GM15510 (cell line): ENCODE results near the gene CPAMD8.

Experiments used
- POLR2A ChIP-seq: IDR thresholded peaks from 3 replicates; pipeline ENCODE4 v1.6.1; 2011; ENCODE audit warnings: borderline replicate concordance; ENCODE audit not compliant: insufficient read length; ENCODE audit errors: extremely low read depth

Gene CPAMD8

DNA sequence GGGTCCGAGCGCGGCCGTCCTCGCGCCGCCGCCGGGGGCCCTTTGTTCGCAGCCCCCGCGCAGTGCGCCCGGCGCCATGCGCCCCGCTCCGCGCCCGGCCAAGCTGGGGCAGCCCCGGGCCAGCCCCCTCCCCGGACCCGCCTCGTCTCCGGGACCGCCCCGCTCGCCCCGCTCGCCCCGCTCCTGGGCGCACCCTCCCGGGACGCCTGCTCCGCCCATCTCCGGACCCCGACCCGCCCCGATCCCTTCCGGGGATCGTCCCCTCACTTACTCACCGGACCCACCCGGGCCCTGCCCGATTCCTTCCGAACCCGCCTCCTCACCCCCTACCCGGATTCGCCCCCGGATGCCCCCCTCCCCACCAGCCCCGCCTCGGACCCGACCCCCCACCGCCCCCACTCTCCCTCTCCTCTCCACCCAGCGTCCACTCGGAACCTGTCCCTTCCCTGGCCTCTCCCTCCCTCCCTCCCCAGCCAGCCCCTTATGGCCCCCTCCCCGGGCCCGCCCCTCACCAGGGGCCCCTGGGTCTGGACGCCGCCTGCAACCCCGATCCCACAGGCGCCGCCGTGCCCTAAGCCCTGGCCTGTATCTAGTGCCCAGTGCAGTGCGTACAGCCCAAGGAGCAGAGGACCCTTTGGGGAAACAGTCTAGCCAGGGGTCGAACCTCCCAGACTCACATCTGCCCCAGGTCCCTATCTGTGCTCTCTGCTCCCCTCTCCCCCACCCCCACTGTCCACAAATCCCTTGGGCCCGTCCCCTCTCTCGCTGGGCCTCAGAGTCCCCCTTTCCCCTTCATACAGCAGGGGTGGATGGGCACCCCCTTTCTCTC, at the start of gene CPAMD8:
Gene CPAMD8, minus strand, starts transcription at position 105 of the 829 bp plus-strand sequence. CDS start 168 bp downstream, outside the sequence.
- no peak for TF ChIP-seq POLR2A

DNA sequence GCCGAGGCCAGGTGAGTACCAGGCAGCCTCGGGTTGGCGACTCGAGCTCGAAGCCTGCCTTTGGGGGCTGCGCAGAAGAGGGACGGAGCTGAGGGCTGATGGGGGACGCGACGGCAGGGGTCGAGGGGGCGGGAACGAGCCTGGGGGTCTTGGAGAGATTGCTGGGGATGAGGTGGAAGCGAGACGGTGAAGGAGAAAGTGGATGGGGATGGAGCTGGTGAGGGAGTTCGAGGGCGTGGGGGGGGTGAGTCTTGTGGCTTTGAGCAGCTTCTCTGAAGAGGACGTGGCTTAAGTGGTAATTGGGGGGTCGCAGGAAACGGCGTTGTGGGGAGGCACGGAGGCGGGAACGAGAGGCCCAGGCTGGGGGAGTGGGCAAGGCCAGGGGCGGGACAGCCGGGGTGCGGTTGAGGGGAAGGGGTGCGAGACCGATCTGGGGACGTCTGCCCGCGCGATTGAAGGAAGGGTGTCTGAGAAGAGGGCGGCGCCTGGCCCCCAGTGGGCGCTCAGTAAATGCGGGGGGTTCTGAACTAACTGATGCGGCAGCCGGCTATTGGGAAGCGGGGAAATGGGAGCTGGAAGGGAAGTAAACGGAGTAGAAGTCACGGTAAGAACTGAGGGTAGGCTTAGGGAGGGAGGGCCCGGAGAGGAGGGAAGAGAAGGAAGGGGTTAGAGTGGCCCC, 49.4 kb upstream of the CPAMD8 start:
- no peak for TF ChIP-seq POLR2A

DNA sequence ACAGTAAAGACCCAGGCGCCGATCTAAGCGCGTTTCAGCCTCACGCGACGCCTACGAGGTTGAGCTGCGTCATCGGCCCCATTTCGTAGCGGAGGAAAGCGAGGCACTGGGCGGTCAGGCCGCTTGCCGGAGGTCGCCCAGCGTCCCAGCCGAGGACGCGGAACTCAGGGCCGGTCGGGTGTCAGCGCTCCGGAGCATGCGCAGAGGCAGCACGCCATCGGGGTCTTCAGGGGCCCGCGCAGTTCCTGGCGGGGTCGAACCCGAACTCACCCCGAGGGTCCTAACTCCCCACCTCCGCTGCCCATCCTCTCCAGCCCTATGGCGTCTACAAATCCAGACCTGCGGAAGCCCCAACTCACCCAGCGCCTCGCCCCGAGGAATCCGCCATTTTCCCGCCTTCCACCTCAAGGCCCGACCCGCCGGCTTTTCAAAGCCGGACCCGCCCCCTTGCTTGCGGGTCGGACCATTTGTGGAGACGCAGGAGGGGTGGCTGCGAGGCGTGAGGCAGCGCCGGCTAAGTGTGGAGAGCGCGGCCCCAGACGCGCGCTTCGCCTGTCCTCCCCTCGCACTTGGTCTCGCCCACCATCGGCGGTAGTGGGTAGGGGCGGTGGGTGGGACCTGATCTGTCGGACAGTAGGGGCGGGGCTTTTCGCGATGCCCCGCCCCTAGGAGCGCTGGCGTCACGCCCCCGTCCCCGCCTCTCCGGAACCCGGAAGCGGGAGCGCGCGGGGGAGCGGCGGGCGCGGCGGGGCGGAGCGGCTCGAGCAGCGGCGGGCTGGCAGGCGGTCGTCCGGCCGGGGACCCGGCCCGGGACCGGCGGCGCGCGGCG, 48.6 kb upstream of the CPAMD8 start, which contains the start of the genes HAUS8 and MYO9B:
Gene HAUS8, minus strand, starts transcription at position 418 of the 829 bp plus-strand sequence. Its CDS starts 30 bp downstream, at position 388.
Gene MYO9B, plus strand, starts transcription at position 743 of the 829 bp plus-strand sequence. CDS start 25,941 bp downstream, outside the sequence.
- TF ChIP-seq POLR2A, result peak; percentile 71

DNA sequence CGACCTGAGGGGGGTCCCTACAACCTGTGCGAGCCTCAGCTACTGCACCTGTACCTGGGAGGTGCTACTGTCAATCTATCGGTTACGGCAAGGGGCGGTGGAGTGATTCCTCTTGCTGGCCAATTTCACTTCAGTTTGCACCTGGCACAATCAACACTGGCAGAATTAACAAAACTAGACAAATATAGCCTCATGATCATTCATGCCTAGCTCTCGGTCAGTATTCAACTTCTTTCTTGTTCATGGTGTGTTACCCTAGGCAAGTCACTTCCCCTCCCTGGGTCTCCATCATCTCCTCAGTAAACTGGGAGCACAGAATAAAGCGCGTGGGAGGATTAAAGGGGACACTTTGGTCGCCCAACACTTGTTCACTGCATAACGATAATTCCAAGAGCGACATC, 48.0 kb upstream of the CPAMD8 start:
- TF ChIP-seq POLR2A, result no peak

DNA sequence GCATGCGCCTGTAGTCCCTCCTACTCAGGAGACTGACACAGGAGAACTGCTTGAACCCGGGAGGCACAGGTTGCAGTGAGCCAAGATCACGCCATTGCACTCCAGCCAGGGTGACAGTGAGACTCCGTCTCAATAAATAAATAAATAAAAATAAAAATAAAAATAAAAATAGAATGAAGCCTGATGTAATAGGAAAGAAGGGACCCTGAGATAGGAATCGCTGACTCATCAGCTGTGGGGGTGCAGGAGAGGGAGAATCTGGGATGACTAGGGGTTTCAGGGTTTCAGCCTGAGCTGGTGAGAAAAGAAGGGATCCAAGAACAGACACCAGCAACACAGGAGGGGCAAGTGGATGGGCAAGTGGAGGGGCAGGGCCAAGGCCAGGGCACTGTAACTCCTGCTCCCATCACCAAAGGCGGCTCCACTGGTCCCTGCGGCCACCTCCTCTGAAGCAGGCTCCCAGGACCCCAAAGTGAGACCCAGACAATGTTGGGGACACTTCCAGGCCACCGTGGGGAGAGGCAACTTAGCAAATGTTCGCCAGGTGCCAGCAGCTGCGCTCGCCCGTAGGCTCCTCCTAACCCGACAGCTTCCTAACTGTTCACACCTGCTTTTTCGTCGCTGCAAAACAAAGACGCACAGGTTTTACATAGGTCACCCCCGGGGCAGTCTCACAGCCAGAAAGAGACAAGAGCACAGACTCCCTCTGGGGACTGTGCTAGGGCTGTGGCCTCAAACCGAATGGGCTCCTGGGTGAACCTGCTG, 47.4 kb upstream of the CPAMD8 start:
- TF ChIP-seq POLR2A, result no peak

DNA sequence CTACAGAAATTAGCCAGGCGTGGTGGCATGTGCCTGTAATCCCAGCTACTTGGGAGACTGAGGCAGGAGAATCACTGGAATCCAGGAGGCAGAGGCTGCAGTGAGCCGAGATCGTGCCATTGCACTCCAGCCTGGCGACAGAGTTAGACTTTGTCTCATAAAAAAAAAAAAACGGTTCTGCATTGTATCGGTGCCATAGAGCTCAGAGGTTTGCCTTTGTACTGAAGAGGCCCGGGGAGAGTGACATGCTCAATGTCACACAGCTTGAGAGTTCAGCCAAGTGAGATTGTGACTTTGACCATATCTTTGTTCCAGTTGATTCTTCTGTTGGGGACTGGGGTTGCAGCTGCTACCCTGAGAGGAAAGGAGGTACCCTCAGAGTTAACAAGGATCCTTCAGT, 44.3 kb upstream of the CPAMD8 start:
- TF ChIP-seq POLR2A, result no peak

DNA sequence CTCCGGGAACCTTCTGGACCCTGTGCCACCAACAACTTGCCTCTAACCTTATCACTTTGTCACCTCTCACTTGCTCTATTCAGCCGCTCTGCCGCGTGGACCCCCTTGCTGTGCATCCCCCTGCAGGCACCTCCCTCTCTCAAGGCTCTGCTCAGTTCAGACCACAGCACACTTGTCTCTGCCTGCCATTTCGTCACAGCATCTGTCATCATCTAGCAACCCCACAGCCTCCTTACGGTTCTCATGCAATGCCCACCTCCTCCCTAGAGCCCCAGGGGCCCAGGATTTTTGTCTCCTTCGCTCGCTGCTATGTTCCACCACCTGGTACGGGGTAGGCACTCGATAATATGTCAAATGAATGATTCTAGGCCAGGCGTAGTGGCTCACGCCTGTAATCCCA, 43.8 kb upstream of the CPAMD8 start:
- TF ChIP-seq POLR2A, result no peak

DNA sequence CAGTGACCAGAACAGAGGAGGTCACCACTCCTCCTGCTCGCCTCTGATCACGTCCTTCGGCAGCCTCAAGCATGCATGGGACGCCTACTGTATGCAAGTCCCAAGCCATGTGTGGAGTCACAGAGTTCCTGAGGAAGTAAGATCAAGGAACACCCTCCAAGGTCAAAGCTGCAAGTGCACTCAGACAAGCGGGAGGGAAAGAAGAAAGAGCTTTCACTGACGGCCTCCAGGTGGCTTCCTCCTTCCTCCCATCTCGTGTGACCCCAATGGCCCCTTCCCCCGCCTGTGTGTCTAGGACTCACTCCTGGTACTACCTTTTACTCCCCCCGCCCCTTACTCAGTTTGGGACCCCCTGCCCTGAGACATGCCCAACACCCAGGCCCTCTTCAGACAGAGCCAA, 42.6 kb upstream of the CPAMD8 start:
- no peak for TF ChIP-seq POLR2A

DNA sequence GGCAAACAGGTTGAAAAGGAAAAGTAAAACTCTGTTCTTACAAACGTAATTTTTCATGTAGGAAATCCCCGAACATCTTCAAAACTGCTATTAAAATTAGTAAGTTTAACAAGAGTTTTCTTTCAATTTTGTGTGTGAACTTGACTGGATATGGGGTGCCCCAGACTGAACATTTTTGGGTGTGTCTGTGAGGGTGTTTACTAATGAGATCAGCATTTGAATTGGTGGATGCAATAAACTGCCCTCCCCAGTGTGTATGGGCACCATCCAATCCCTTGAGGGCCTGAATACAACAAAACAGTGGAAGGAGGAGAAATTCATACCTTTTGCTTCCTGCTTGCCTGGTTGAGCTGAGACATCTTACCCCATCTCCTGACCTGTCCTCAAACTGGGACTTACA, 36.8 kb upstream of the CPAMD8 start:
- no peak for TF ChIP-seq POLR2A

DNA sequence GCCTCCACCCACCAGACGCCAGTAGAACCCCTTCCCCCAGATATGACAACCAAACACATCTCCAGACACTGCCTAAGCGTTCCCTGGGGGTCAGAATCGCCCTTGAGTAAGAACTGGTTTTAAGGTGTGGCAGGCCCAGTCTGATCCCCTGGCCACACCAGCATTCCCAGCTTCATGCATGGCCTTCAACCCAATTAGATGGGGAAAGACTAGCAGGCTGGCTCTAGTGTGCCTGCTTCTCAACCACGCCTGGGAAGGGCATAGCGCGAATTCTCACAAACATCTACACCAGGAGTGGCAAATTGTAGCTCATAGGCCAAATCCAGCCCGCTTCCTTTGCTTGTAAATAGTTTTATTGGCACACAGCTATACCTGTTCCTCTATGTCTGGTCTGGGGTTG, 35.1 kb upstream of the CPAMD8 start:
- no peak for TF ChIP-seq POLR2A

DNA sequence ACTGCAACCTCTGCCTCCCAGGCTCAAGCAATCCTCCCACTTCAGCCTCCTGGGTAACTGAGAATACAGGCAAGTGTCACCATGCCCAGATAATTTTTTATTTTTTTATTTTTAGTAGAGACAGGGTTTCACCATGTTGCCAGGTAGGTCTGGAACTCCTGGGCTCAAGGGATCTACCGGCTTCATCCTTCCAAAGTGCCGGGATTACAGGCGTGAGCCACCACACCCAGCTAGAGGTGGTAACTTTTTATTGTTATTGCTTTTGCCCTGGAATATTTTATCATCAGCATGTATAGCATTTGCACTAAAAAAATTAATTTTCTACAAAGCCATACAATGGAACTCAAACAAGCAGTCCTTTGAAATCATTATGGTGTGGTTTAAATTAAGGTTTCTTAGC, 34.6 kb upstream of the CPAMD8 start:
- TF ChIP-seq POLR2A, result no peak

DNA sequence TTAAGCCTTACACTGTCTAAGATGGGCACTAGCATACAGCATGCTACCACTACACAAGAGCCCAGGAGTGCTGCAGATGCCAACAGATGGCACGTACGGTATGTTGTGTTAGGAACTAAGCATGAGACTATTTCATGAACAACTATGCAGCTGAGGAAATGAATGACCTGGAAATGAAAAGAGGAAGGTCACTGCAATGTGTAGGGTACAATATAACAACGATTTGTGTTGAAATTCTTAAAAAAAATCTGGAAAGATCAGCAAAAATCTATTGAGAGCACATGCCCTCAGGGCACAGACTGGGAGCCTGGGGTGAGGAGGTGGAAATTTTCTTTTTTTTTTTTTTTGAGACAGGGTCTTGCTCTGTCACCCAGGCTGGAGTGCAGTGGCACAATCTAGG, 34.2 kb upstream of the CPAMD8 start:
- TF ChIP-seq POLR2A, result no peak

DNA sequence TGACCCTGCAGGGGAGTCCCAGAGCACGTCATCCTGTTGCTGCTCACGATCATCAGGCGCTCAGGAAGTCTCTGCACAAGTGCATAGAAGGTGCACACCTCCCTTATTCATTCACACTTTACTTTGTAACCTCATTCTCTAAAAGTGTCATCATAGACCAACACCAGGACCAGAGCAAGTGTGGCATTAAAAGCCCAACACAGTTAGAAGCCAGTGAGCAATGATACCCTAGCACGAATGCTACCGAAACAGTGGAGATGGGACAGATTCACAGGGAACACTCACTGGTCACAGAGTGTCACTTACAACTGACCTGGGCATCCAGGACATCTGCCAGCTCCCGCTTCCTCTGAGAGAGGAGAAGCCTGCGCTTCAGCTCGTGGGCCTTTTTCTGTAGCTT, 31.6 kb upstream of the CPAMD8 start:
- TF ChIP-seq POLR2A, result no peak

DNA sequence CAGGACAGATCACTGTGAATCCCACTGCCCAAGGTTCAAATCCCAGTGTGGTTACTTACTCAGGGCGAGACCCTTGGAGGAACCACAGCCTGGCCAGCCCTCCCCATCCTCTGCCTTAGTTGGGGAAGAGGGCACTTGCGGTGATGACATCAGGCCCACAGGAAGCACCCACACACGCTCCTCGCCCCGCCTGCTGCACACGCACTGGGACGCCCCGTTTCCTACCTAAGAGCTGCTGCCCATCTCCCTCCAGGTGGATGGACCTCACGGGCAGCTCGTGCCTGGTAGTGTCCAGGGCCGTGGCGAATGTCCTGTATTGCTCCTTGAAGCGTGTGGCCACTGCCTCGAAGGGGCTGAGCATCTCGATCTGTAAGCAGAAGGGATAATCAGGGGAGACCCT, 29.0 kb upstream of the CPAMD8 start:
- TF ChIP-seq POLR2A, result no peak
